HG03432 (cell line): ENCODE results near the gene SLC45A2.
A peak's percentile ranks its signal among the peaks of the same experiment; 100 is the strongest.
"Not testable (repeated sequence)": the region's sequence is repeated elsewhere in the genome, so short reads cannot be mapped to it uniquely, and the experiment has no call there.

Experiments used
- ATAC-seq: cut with Tn5 transposase; IDR thresholded peaks from one replicate; pipeline ENCODE4 v1.9.1; 2021; ENCODE audit warnings: mild to moderate bottlenecking, moderate library complexity; ENCODE audit not compliant: unreplicated experiment

Gene SLC45A2

GRCh38 chr5:33984671-33985124 is at the start of gene SLC45A2:
TSS of gene SLC45A2 (minus strand) at chr5:33984693. CDS start at chr5:33984583, 110 bp downstream.
- ATAC-seq: no peak

- ATAC-seq: no peak
Observed at GRCh38 chr5:34031966-34032365, 47.5 kb upstream of the SLC45A2 start.

GRCh38 chr5:34031117-34031516 is 46.6 kb upstream of the SLC45A2 start:
- no peak for ATAC-seq

- not testable (repeated sequence) for ATAC-seq
Observed at GRCh38 chr5:34030585-34030984, 46.1 kb upstream of the SLC45A2 start.

GRCh38 chr5:34030048-34030447 is 45.6 kb upstream of the SLC45A2 start:
- no peak for ATAC-seq

GRCh38 chr5:34028349-34028748 is 43.9 kb upstream of the SLC45A2 start:
- no peak for ATAC-seq

GRCh38 chr5:34026089-34026761 is 41.7 kb upstream of the SLC45A2 start:
- ATAC-seq: no peak

- ATAC-seq: peak; percentile 97
Observed at GRCh38 chr5:34022121-34022705, 37.7 kb upstream of the SLC45A2 start.

- no peak for ATAC-seq
Observed at GRCh38 chr5:34021334-34021733, 36.8 kb upstream of the SLC45A2 start.

GRCh38 chr5:34020726-34021125 is 36.2 kb upstream of the SLC45A2 start:
- ATAC-seq: no peak

GRCh38 chr5:34017254-34017653 is 32.8 kb upstream of the SLC45A2 start:
- no peak for ATAC-seq

GRCh38 chr5:34016750-34017149 is 32.3 kb upstream of the SLC45A2 start:
- no peak for ATAC-seq

GRCh38 chr5:34016222-34016621 is 31.7 kb upstream of the SLC45A2 start:
- no peak for ATAC-seq

- no peak for ATAC-seq
Observed at GRCh38 chr5:34015120-34015822, 30.8 kb upstream of the SLC45A2 start.

- no peak for ATAC-seq
Observed at GRCh38 chr5:34014626-34015025, 30.1 kb upstream of the SLC45A2 start.

GRCh38 chr5:34013547-34013946 is 29.1 kb upstream of the SLC45A2 start:
- no peak for ATAC-seq

- ATAC-seq: no peak
Observed at GRCh38 chr5:34012791-34013190, 28.3 kb upstream of the SLC45A2 start.

GRCh38 chr5:34011536-34011935 is 27.0 kb upstream of the SLC45A2 start:
- no peak for ATAC-seq

GRCh38 chr5:34010146-34010545 is 25.7 kb upstream of the SLC45A2 start:
- ATAC-seq: not testable (repeated sequence)

- ATAC-seq: no peak
Observed at GRCh38 chr5:34009610-34010009, 25.1 kb upstream of the SLC45A2 start.

- no peak for ATAC-seq
Observed at GRCh38 chr5:34008802-34009201, 24.3 kb upstream of the SLC45A2 start.
